OCI-LY1 (cell line): ENCODE results near the gene SLC25A39.

ENCODE experiments used
- H2AFZ ChIP-seq: fragments of 200-600 bp; sonication (generic), shearing (Covaris generic); 2 replicates; pipeline ENCODE4 v1.6.0; 2014; ENCODE audit warnings: antibody characterized with exemption, mild to moderate bottlenecking, low read length
- H3F3A ChIP-seq: fragments of 200-600 bp; sonication (generic), shearing (Covaris generic); 2 replicates; pipeline ENCODE4 v1.6.0; 2014; ENCODE audit warnings: mild to moderate bottlenecking, antibody characterized with exemption, low read length, moderate library complexity; ENCODE audit not compliant: insufficient read depth
- H3K27ac ChIP-seq: fragments of 200-600 bp; sonication (generic); 2 replicates; pipeline ENCODE4 v1.5.1; 2014; ENCODE audit warnings: low read length, mixed run types, mild to moderate bottlenecking, low read depth; ENCODE audit not compliant: poor library complexity, severe bottlenecking
- H3K27me3 ChIP-seq: fragments of 200-600 bp; sonication (generic); 2 replicates; pipeline ENCODE4 v1.6.0; 2014; ENCODE audit warnings: antibody characterized with exemption, mild to moderate bottlenecking, low read length, moderate library complexity; ENCODE audit not compliant: insufficient read depth
- H3K36me3 ChIP-seq: fragments of 200-600 bp; sonication (generic); 2 replicates; pipeline ENCODE4 v1.6.1; 2014; ENCODE audit warnings: mild to moderate bottlenecking, antibody characterized with exemption, low read length, moderate library complexity, mixed read lengths; ENCODE audit not compliant: insufficient read depth
- H3K4me1 ChIP-seq: fragments of 200-600 bp; sonication (generic); 2 replicates; pipeline ENCODE4 v1.5.1; 2014; ENCODE audit warnings: mild to moderate bottlenecking, low read length, moderate library complexity; ENCODE audit not compliant: insufficient read depth, severe bottlenecking
- H3K4me2 ChIP-seq: fragments of 200-600 bp; sonication (generic), shearing (Covaris generic); 2 replicates; pipeline ENCODE4 v1.6.1; 2014; ENCODE audit warnings: low read length
- H3K4me3 ChIP-seq: fragments of 200-600 bp; sonication (generic); 2 replicates; pipeline ENCODE4 v1.5.1; 2014; ENCODE audit warnings: low read length, low read depth, mild to moderate bottlenecking, mixed read lengths; ENCODE audit not compliant: poor library complexity, severe bottlenecking
- H3K79me2 ChIP-seq: fragments of 200-600 bp; shearing (Covaris generic); 2 replicates; pipeline ENCODE4 v1.6.1; 2016; ENCODE audit warnings: mixed run types, low read length, mixed read lengths; ENCODE audit not compliant: insufficient read depth
- H3K9ac ChIP-seq: fragments of 200-600 bp; sonication (generic), shearing (Covaris generic); 2 replicates; pipeline ENCODE4 v1.6.1; 2014; ENCODE audit warnings: mild to moderate bottlenecking, low read length, mixed read lengths
- H3K9me2 ChIP-seq: fragments of 200-600 bp; sonication (generic), shearing (Covaris generic); 2 replicates; pipeline ENCODE4 v1.6.1; 2014; ENCODE audit warnings: low read depth, mild to moderate bottlenecking, low read length, mixed read lengths
- H3K9me3 ChIP-seq: fragments of 200-600 bp; shearing (Covaris generic); 2 replicates; pipeline ENCODE4 v1.6.1; 2014; ENCODE audit warnings: low read length, mixed read lengths
- H4K20me1 ChIP-seq: fragments of 200-600 bp; sonication (generic), shearing (Covaris generic); 2 replicates; pipeline ENCODE4 v1.6.0; 2016; ENCODE audit warnings: mild to moderate bottlenecking, low read length; ENCODE audit not compliant: insufficient read depth
- CTCF ChIP-seq: fragments of 200-600 bp; sonication (generic), shearing (Covaris generic); IDR thresholded peaks from 2 replicates; pipeline ENCODE4 v1.5.1; 2017; ENCODE audit warnings: mild to moderate bottlenecking, antibody characterized with exemption, low read length, moderate library complexity, mixed read lengths
- EZH2 ChIP-seq: fragments of 200-600 bp; sonication (generic), shearing (Covaris generic); IDR thresholded peaks from 2 replicates; pipeline ENCODE4 v1.8.0; 2017; ENCODE audit warnings: borderline replicate concordance, mixed run types, mild to moderate bottlenecking, antibody characterized with exemption, low read length, moderate library complexity, mixed read lengths

SLC25A39 gene

DNA sequence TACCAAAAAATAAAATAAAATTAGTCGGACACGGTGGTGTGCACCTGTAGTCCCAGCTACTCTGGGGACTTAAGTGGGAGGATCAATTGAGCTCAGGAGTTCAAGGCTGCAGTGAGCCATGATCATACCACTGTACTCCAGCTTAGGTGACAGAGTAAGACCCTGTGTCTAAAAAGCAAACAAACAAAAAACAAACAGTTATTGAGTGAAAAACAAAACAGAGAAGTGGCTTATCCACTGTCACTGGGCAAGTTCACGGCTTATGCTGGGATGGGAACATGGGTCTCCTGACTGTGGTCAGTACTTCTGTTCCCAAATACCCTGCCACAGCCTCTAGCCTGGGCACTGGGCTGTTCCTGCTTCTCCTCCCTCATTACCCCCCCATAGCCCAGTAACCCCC, 10.9 kb upstream of the SLC25A39 start:
- Histone ChIP-seq H3K27ac (no peak overlapping the region), H3K27me3 (no peaks in the 10 kb centered on the region), H3K4me1 (peaks cover 18% of the 10 kb centered on the region), H3K4me3 (no peak overlapping the region), H3F3A (no peaks in the 10 kb centered on the region), H4K20me1 (no peaks in the 10 kb centered on the region), H2AFZ (no peak overlapping the region), H3K9me3 (no peaks in the 10 kb centered on the region), H3K79me2 (no peaks in the 10 kb centered on the region), H3K9ac (no peak overlapping the region), H3K36me3 (no peaks in the 10 kb centered on the region), H3K4me2 (peak overlapping the region; percentile 22; the same call in 1 of the 2 replicates), H3K9me2 (no peaks in the 10 kb centered on the region)
- TF ChIP-seq CTCF (no peak), EZH2 (no peak)

- H3K9me3 ChIP-seq: no peaks in the 10 kb centered on the region
- H3K9ac ChIP-seq: no peak overlapping the region
- H4K20me1 ChIP-seq: no peaks in the 10 kb centered on the region
- no peaks in the 10 kb centered on the region for H3K79me2 ChIP-seq
- no peaks in the 10 kb centered on the region for H3F3A ChIP-seq
- H3K9me2 ChIP-seq: no peaks in the 10 kb centered on the region
- H3K27ac ChIP-seq: no peak overlapping the region
- H3K4me1 ChIP-seq: peaks cover 18% of the 10 kb centered on the region
- peak overlapping the region; percentile 22; the same call in 1 of the 2 replicates for H3K4me2 ChIP-seq
- no peaks in the 10 kb centered on the region for H3K27me3 ChIP-seq
- TF ChIP-seq CTCF: no peak
- TF ChIP-seq EZH2: no peak
- no peaks in the 10 kb centered on the region for H3K36me3 ChIP-seq
- H2AFZ ChIP-seq: no peak overlapping the region
- no peak overlapping the region for H3K4me3 ChIP-seq
Observed at GRCh38 chr17:44334727-44335126, 10.1 kb upstream of the SLC25A39 start.

DNA sequence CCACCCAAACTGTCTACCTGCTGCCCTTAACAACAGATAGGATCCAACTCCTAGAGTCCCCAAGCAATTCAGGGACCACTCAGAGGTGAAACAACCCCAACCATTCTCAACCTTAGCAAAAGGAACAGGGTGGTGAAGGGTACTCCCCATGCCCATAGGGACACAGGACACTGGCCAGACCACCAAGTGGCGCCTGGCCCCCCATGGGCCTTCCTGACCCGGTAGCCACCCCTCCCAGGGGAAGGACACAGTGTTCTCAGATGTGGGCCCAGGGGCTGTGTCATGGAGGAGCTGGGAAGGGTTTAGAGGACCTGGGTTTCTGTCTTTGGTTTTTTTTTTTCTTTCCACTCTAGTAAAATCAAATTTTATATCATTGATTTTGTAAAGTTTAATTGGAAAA, 9.7 kb upstream of the SLC25A39 start:
- Histone ChIP-seq H4K20me1 (no peaks in the 10 kb centered on the region), H3K9me3 (no peaks in the 10 kb centered on the region), H3K9me2 (no peaks in the 10 kb centered on the region), H3K9ac (no peak overlapping the region), H3F3A (no peaks in the 10 kb centered on the region), H3K79me2 (no peaks in the 10 kb centered on the region), H3K4me2 (no peak overlapping the region), H3K36me3 (no peaks in the 10 kb centered on the region), H3K27me3 (no peaks in the 10 kb centered on the region), H3K4me1 (peaks cover 18% of the 10 kb centered on the region), H3K4me3 (no peak overlapping the region), H3K27ac (no peak overlapping the region), H2AFZ (no peak overlapping the region)
- TF ChIP-seq EZH2: no peak
- TF ChIP-seq CTCF: no peak
